Chondrocyte (in vitro differentiated cells): Measurements from ENCODE around the gene GRB2. TPM values are rescaled to one million over a fixed set of nuclear protein-coding genes. Genes with fewer than 3 reads are reported as not detected.
A peak's percentile ranks its signal among the peaks of the same experiment; 100 is the strongest.

Source experiments
- DNase-seq: peaks from one replicate; pipeline ENCODE4 v3.0.0; 2021; ENCODE audit warnings: mixed read lengths, low spot score
- H3K27ac Mint-ChIP-seq: one replicate; pipeline ENCODE4 v1.8.0; 2021; ENCODE audit warnings: mild to moderate bottlenecking, moderate library complexity, mixed read lengths; ENCODE audit not compliant: unreplicated experiment
- H3K27me3 Mint-ChIP-seq: 2 replicates; pipeline ENCODE4 v1.8.0; 2021; ENCODE audit warnings: low read depth, mixed read lengths
- H3K36me3 Mint-ChIP-seq: 2 replicates; pipeline ENCODE4 v1.8.0; 2021; ENCODE audit warnings: low read depth, mixed read lengths
- H3K4me1 Mint-ChIP-seq: 2 replicates; pipeline ENCODE4 v1.8.0; 2021; ENCODE audit warnings: low read depth, mild to moderate bottlenecking, mixed read lengths
- H3K4me3 Mint-ChIP-seq: one replicate; pipeline ENCODE4 v1.8.0; 2021; ENCODE audit warnings: mild to moderate bottlenecking, moderate library complexity, mixed read lengths; ENCODE audit not compliant: unreplicated experiment
- H3K9me3 Mint-ChIP-seq: 2 replicates; pipeline ENCODE4 v1.8.0; 2021; ENCODE audit warnings: low read depth, mixed read lengths
- total RNA-seq: library from RNA; stranded (reverse); gene quantifications from 3 replicates; pipeline ENCODE4 v1.2.1, GENCODE V29; 2021
- TF ChIP-seq, protein P1 (sequence below): fragments of 200-600 bp; sonication (generic); IDR thresholded peaks from 2 replicates; pipeline ENCODE4 v1.5.0; 2021; ENCODE audit warnings: antibody characterized with exemption, mild to moderate bottlenecking, moderate library complexity

Gene GRB2
- total RNA-seq, 1 donor from 2014 or later: 79.4 TPM

DNA sequence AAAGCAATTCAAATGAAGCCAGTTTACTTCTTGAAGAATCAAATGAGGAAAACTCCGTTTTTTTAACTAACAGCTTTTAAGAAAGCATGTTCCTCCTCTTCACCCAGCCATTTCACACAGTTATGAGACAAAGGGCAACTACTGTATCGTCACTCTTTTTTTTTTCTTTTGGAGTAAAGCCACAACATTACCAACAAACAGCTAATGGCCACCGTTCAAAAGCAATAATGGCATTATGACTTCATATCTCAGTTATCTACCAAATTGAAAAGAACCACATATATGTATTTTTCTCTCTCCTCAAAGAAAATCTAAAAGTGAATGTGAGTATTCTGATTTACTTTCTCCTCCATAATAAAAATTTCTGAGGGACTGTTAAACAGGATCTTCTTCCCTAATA is 14.5 kb downstream of the GRB2 start:
- Mint-ChIP-seq H3K9me3 (no peaks in the 10 kb centered on the region), H3K27me3 (no peaks in the 10 kb centered on the region), H3K4me3 (peak overlapping the region; percentile 1), H3K36me3 (peaks cover 5% of the 10 kb centered on the region), H3K27ac (peak overlapping the region; percentile 68), H3K4me1 (peaks cover 58% of the 10 kb centered on the region)
- TF ChIP-seq, protein P1, sequence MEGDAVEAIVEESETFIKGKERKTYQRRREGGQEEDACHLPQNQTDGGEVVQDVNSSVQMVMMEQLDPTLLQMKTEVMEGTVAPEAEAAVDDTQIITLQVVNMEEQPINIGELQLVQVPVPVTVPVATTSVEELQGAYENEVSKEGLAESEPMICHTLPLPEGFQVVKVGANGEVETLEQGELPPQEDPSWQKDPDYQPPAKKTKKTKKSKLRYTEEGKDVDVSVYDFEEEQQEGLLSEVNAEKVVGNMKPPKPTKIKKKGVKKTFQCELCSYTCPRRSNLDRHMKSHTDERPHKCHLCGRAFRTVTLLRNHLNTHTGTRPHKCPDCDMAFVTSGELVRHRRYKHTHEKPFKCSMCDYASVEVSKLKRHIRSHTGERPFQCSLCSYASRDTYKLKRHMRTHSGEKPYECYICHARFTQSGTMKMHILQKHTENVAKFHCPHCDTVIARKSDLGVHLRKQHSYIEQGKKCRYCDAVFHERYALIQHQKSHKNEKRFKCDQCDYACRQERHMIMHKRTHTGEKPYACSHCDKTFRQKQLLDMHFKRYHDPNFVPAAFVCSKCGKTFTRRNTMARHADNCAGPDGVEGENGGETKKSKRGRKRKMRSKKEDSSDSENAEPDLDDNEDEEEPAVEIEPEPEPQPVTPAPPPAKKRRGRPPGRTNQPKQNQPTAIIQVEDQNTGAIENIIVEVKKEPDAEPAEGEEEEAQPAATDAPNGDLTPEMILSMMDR: no peak
- no peak for DNase-seq

DNA sequence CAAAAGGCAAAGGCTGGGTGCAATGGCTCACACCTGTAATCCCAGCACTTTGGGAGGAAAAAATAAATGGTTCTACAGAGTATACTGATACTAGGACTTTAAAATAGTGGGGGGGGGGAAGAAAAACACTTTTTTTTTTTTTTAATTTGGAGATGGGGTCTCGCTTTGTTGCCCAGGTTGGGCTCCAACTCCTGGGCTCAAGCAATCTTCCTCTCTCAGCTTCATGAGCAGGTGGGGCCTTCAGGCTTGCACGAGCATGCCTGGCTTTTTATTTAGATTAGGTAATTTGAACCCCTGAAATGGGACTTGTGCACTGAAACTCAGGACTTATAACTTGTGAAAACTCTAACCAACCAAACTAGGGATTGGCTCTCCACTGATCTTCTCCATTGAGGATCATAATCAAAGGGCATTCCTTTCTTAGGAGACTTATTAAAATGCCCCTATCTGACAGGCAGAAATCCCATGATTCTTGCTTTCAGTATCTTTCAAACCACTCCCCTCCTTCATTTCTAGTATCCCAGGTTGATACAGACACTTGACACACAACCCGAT is 16.9 kb downstream of the GRB2 start:
- Mint-ChIP-seq H3K36me3 (peaks cover 5% of the 10 kb centered on the region), H3K4me3 (no peak overlapping the region), H3K9me3 (no peaks in the 10 kb centered on the region), H3K4me1 (peaks cover 44% of the 10 kb centered on the region), H3K27ac (no peak overlapping the region), H3K27me3 (no peaks in the 10 kb centered on the region)
- TF ChIP-seq, protein P1: no peak
- DNase-seq: no peak

GRCh38 chr17:75387771-75388170 is 17.7 kb downstream of the GRB2 start:
- H3K9me3 Mint-ChIP-seq: no peaks in the 10 kb centered on the region
- TF ChIP-seq, protein P1: no peak
- DNase-seq: no peak
- H3K27me3 Mint-ChIP-seq: no peaks in the 10 kb centered on the region
- no peak overlapping the region for H3K4me3 Mint-ChIP-seq
- peaks cover 5% of the 10 kb centered on the region for H3K36me3 Mint-ChIP-seq
- H3K4me1 Mint-ChIP-seq: peaks cover 41% of the 10 kb centered on the region
- H3K27ac Mint-ChIP-seq: no peak overlapping the region

DNA sequence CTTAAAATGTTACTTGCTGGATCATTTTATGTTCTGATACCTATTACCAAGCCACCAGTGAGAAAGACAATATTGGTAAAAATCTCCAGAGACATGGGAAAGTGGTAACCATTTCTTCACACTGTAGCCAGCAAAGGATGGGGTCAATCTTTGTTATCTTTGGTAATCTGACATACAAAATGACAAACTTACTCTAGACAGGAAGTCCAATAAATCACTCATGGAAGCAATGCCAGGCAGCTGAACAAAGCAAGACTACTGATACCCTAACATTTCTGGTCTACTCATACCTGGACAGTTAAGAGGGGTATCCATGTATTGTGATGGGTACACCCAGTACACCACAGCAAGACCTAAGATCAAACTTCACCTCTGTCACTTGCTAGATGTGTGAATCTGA is 19.0 kb downstream of the GRB2 start:
- no peak for DNase-seq
- TF ChIP-seq, protein P1: no peak
- no peak overlapping the region for H3K27ac Mint-ChIP-seq
- peaks cover 30% of the 10 kb centered on the region for H3K4me1 Mint-ChIP-seq
- H3K9me3 Mint-ChIP-seq: no peaks in the 10 kb centered on the region
- H3K36me3 Mint-ChIP-seq: peaks cover 5% of the 10 kb centered on the region
- no peak overlapping the region for H3K4me3 Mint-ChIP-seq
- no peaks in the 10 kb centered on the region for H3K27me3 Mint-ChIP-seq

- no peaks in the 10 kb centered on the region for H3K9me3 Mint-ChIP-seq
- H3K27me3 Mint-ChIP-seq: no peaks in the 10 kb centered on the region
- H3K36me3 Mint-ChIP-seq: peaks cover 3% of the 10 kb centered on the region
- DNase-seq: no peak
- H3K27ac Mint-ChIP-seq: peak overlapping the region; percentile 27
- peaks cover 14% of the 10 kb centered on the region for H3K4me1 Mint-ChIP-seq
- H3K4me3 Mint-ChIP-seq: no peak overlapping the region
- TF ChIP-seq, protein P1: no peak
Measured at GRCh38 chr17:75384751-75385150, 20.7 kb downstream of the GRB2 start.
